IPS DF 4.7 (cell line): ENCODE data around the gene TTC39C.

Source experiments
- DNase-seq: peaks from one replicate; pipeline ENCODE4 v3.0.0-alpha.2; 2013; ENCODE audit warnings: low spot score; ENCODE audit errors: extremely low read depth

TTC39C gene

GRCh38 chr18:24014062-24014985 is at the start of gene TTC39C:
Gene TTC39C, plus strand, starts transcription at chr18:24014754. Its CDS starts 118 bp downstream, at chr18:24014872.
- DNase-seq, result no peak

- DNase-seq, result no peak
Measured at GRCh38 chr18:23966909-23967308, 47.6 kb upstream of the TTC39C start.

- no peak for DNase-seq
Measured at GRCh38 chr18:23967321-23968089, 47.0 kb upstream of the TTC39C start.

GRCh38 chr18:23968638-23969604 is 45.6 kb upstream of the TTC39C start:
- DNase-seq, result no peak

GRCh38 chr18:23969664-23970063 is 44.9 kb upstream of the TTC39C start:
- no peak for DNase-seq

- no peak for DNase-seq
Measured at GRCh38 chr18:23970161-23971096, 44.1 kb upstream of the TTC39C start.

- no peak for DNase-seq
Measured at GRCh38 chr18:23971097-23971440, 43.5 kb upstream of the TTC39C start.

GRCh38 chr18:23971666-23972230 is 42.8 kb upstream of the TTC39C start:
- no peak for DNase-seq

- no peak for DNase-seq
Measured at GRCh38 chr18:23972453-23972852, 42.1 kb upstream of the TTC39C start.

- no peak for DNase-seq
Measured at GRCh38 chr18:23977103-23977502, 37.5 kb upstream of the TTC39C start.

- no peak for DNase-seq
Measured at GRCh38 chr18:23977719-23978483, 36.7 kb upstream of the TTC39C start.

GRCh38 chr18:23981369-23981980 is 33.1 kb upstream of the TTC39C start:
- no peak for DNase-seq

GRCh38 chr18:23982155-23983079 is 32.1 kb upstream of the TTC39C start:
- no peak for DNase-seq

- no peak for DNase-seq
Measured at GRCh38 chr18:23983112-23983511, 31.4 kb upstream of the TTC39C start.

- DNase-seq, result no peak
Measured at GRCh38 chr18:23986600-23987359, 27.8 kb upstream of the TTC39C start.

- DNase-seq, result no peak
Measured at GRCh38 chr18:23990474-23991410, 23.8 kb upstream of the TTC39C start.
